HUES64 (cell line): ENCODE results near the gene TRAPPC10.

ENCODE experiments used
- H3K27ac ChIP-seq: 2 replicates; pipeline ENCODE4 v1.7.0; 2013; ENCODE audit warnings: low read depth, low read length, inconsistent platforms
- H3K27me3 ChIP-seq: 2 replicates; pipeline ENCODE4 v1.6.1; 2013; ENCODE audit warnings: mild to moderate bottlenecking, low read length; ENCODE audit not compliant: insufficient read depth
- H3K36me3 ChIP-seq: 2 replicates; pipeline ENCODE4 v1.6.1; 2013; ENCODE audit warnings: mild to moderate bottlenecking, low read length; ENCODE audit not compliant: insufficient read depth
- H3K4me1 ChIP-seq: 2 replicates; pipeline ENCODE4 v1.6.1; 2013; ENCODE audit warnings: mild to moderate bottlenecking, low read length, moderate library complexity; ENCODE audit not compliant: insufficient read depth
- H3K4me3 ChIP-seq: 2 replicates; pipeline ENCODE4 v1.5.1; 2013; ENCODE audit warnings: mild to moderate bottlenecking, low read length, moderate library complexity
- H3K9ac ChIP-seq: 2 replicates; pipeline ENCODE4 v1.6.1; 2013; ENCODE audit warnings: mild to moderate bottlenecking, low read depth, low read length
- H3K9me3 ChIP-seq: 2 replicates; pipeline ENCODE4 v1.6.1; 2013; ENCODE audit warnings: low read depth, low read length; ENCODE audit not compliant: insufficient read depth
- WGBS: fragments of 150-250, 120-280 bp; methylation state at CpG from one replicate; pipeline ENCODE4 v1.1.7; 2013; ENCODE audit warnings: missing lambda C conversion rate; 5-methylcytosine and 5-hydroxymethylcytosine counted together

TRAPPC10 gene

GRCh38 chr21:44024257-44024656, 12.1 kb downstream of the TRAPPC10 start:
- Histone ChIP-seq H3K4me1 (peaks cover 24% of the 10 kb centered on the region), H3K9me3 (no peaks in the 10 kb centered on the region), H3K36me3 (0 out of 2 replicates have a peak, but pooled peaks cover 3% of the 10 kb centered on the region), H3K4me3 (no peak overlapping the region), H3K9ac (no peak overlapping the region), H3K27ac (no peak overlapping the region), H3K27me3 (no peaks in the 10 kb centered on the region)
- 85% methylated on average over 1 of the region's 1 CpG for WGBS

GRCh38 chr21:44024887-44025353, 12.8 kb downstream of the TRAPPC10 start:
- H3K9me3 ChIP-seq: no peaks in the 10 kb centered on the region
- H3K9ac ChIP-seq: no peak overlapping the region
- H3K27ac ChIP-seq: no peak overlapping the region
- 66% methylated on average over 8 of the region's 8 CpGs for WGBS
- H3K4me1 ChIP-seq: peaks cover 24% of the 10 kb centered on the region
- 0 out of 2 replicates have a peak, but pooled peaks cover 3% of the 10 kb centered on the region for H3K36me3 ChIP-seq
- H3K27me3 ChIP-seq: no peaks in the 10 kb centered on the region
- no peak overlapping the region for H3K4me3 ChIP-seq

- Histone ChIP-seq H3K27me3 (no peaks in the 10 kb centered on the region), H3K27ac (no peak overlapping the region), H3K9me3 (no peaks in the 10 kb centered on the region), H3K36me3 (peaks cover 7% of the 10 kb centered on the region), H3K9ac (no peak overlapping the region), H3K4me3 (no peak overlapping the region), H3K4me1 (peaks cover 24% of the 10 kb centered on the region)
- WGBS: 97% methylated on average over 7 of the region's 8 CpGs
These were observed 15.6 kb downstream of the TRAPPC10 start for GRCh38 chr21:44027607-44028286.

GRCh38 chr21:44028287-44028659, 16.2 kb downstream of the TRAPPC10 start:
- peaks cover 10% of the 10 kb centered on the region for H3K36me3 ChIP-seq
- peaks cover 24% of the 10 kb centered on the region for H3K4me1 ChIP-seq
- H3K27ac ChIP-seq: no peak overlapping the region
- 95% methylated on average over 5 of the region's 6 CpGs for WGBS
- H3K9ac ChIP-seq: no peak overlapping the region
- H3K9me3 ChIP-seq: no peaks in the 10 kb centered on the region
- no peaks in the 10 kb centered on the region for H3K27me3 ChIP-seq
- no peak overlapping the region for H3K4me3 ChIP-seq

- Histone ChIP-seq H3K4me3 (no peak overlapping the region), H3K27ac (no peak overlapping the region), H3K9me3 (no peaks in the 10 kb centered on the region), H3K36me3 (peaks cover 20% of the 10 kb centered on the region), H3K27me3 (no peaks in the 10 kb centered on the region), H3K4me1 (peaks cover 23% of the 10 kb centered on the region), H3K9ac (no peak overlapping the region)
- 95% methylated on average over 6 of the region's 6 CpGs for WGBS
These were observed 17.5 kb downstream of the TRAPPC10 start for GRCh38 chr21:44029460-44030087.

GRCh38 chr21:44035244-44035643, 23.1 kb downstream of the TRAPPC10 start:
- Histone ChIP-seq H3K27me3 (no peaks in the 10 kb centered on the region), H3K36me3 (peaks cover 66% of the 10 kb centered on the region), H3K4me3 (no peak overlapping the region), H3K4me1 (no peaks in the 10 kb centered on the region), H3K27ac (no peak overlapping the region), H3K9me3 (no peaks in the 10 kb centered on the region), H3K9ac (no peak overlapping the region)
- WGBS: over 99% methylated on average over 4 of the region's 4 CpGs

- Histone ChIP-seq H3K9ac (no peak overlapping the region), H3K27me3 (no peaks in the 10 kb centered on the region), H3K27ac (no peak overlapping the region), H3K4me3 (no peak overlapping the region), H3K9me3 (no peaks in the 10 kb centered on the region), H3K36me3 (peaks cover 58% of the 10 kb centered on the region), H3K4me1 (no peaks in the 10 kb centered on the region)
- WGBS: 98% methylated on average over 14 of the region's 14 CpGs
These were observed 26.0 kb downstream of the TRAPPC10 start for GRCh38 chr21:44038063-44038462.

- H3K27ac ChIP-seq: no peak overlapping the region
- H3K36me3 ChIP-seq: peaks cover 43% of the 10 kb centered on the region
- H3K4me3 ChIP-seq: no peak overlapping the region
- 96% methylated on average over 4 of the region's 5 CpGs for WGBS
- H3K9me3 ChIP-seq: no peaks in the 10 kb centered on the region
- H3K9ac ChIP-seq: no peak overlapping the region
- no peaks in the 10 kb centered on the region for H3K27me3 ChIP-seq
- no peaks in the 10 kb centered on the region for H3K4me1 ChIP-seq
These were observed 27.7 kb downstream of the TRAPPC10 start for GRCh38 chr21:44039828-44040227.

GRCh38 chr21:44043613-44044012, 31.5 kb downstream of the TRAPPC10 start:
- WGBS: 91% methylated on average over 6 of the region's 6 CpGs
- H3K27ac ChIP-seq: no peak overlapping the region

GRCh38 chr21:44046734-44047133, 34.6 kb downstream of the TRAPPC10 start:
- 97% methylated on average over 18 of the region's 18 CpGs for WGBS

More at GRCh38 chr21:44043613-44044012, 31.5 kb downstream of the TRAPPC10 start:
- no peaks in the 10 kb centered on the region for H3K27me3 ChIP-seq
- no peak overlapping the region for H3K9ac ChIP-seq
- peaks cover 12% of the 10 kb centered on the region for H3K36me3 ChIP-seq
- no peaks in the 10 kb centered on the region for H3K9me3 ChIP-seq
- H3K4me3 ChIP-seq: no peak overlapping the region
- H3K4me1 ChIP-seq: no peaks in the 10 kb centered on the region

GRCh38 chr21:44047996-44048560, 36.0 kb downstream of the TRAPPC10 start:
- H3K36me3 ChIP-seq: peaks cover 14% of the 10 kb centered on the region
- WGBS: 96% methylated on average over 7 of the region's 7 CpGs
- H3K27ac ChIP-seq: no peak overlapping the region
- H3K9me3 ChIP-seq: no peaks in the 10 kb centered on the region
- H3K9ac ChIP-seq: no peak overlapping the region
- H3K4me1 ChIP-seq: no peaks in the 10 kb centered on the region
- H3K27me3 ChIP-seq: no peaks in the 10 kb centered on the region
- H3K4me3 ChIP-seq: no peak overlapping the region

More at GRCh38 chr21:44046734-44047133, 34.6 kb downstream of the TRAPPC10 start:
- Histone ChIP-seq H3K4me1 (no peaks in the 10 kb centered on the region), H3K9me3 (no peaks in the 10 kb centered on the region), H3K27me3 (no peaks in the 10 kb centered on the region), H3K4me3 (no peak overlapping the region), H3K9ac (no peak overlapping the region), H3K27ac (no peak overlapping the region), H3K36me3 (peaks cover 5% of the 10 kb centered on the region; the same call in 1 of the 2 replicates)
